Measurements from ENCODE around the gene ARHGAP18. TPM values are rescaled to one million over a fixed set of nuclear protein-coding genes. Genes with fewer than 3 reads are reported as not detected.

Gene ARHGAP18
- total RNA-seq, 4 donors from 2014 or later: 5.2 to 15.9 (median 7.4) TPM

DNA sequence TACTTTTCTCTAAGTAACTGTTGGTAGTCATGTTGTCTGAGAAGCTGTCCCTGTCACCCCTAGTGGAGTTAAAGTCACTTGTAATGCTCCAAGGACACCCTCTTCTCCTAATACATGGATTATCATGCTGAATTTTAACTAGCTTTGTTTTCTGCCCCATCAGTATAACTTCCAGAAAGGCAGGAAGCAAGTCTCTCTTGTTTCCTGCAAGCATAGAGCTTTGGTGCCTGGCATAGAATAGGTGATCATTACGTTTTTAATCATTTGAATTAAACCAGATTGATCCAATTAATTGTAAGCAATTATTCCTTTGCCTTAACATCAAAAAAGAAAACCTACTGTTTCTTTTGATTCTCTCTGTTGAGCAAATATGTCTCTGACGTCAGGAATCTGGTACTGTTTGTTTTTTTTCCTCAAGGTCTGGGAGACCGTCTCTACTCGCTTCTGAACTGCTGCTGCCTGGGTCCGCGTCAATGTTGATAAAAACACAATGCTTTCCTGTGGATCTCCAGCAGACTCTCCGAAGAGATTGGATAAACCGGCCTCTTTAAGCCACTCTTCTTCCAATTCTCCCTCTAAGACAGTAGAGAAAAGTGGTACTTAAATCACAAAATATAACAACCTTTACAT is 71.8 kb downstream of the ARHGAP18 start:
- Histone ChIP-seq H3K27ac (replicated peaks in 1 of 4) (peak overlapping the region in 1 of 4 donors; percentile 10), H3K4me1 (no peaks in the 10 kb centered on the region), H3K9me3 (no peaks in the 10 kb centered on the region), H3K36me3 (no peaks in the 10 kb centered on the region), H3K27me3 (no peaks in the 10 kb centered on the region), H3K4me3 (no peak overlapping the region)
- intact Hi-C loops (cut with DNase I): no loop called here
- DNase-seq (ENCODE audit: extremely low spot score): no peak
- WGBS: 41% methylated on average over 8 of the region's 8 CpGs
- no peak for TF ChIP-seq POLR2AphosphoS5 (IDR thresholded peaks at IDR 0.05)
- TF ChIP-seq, protein P1, sequence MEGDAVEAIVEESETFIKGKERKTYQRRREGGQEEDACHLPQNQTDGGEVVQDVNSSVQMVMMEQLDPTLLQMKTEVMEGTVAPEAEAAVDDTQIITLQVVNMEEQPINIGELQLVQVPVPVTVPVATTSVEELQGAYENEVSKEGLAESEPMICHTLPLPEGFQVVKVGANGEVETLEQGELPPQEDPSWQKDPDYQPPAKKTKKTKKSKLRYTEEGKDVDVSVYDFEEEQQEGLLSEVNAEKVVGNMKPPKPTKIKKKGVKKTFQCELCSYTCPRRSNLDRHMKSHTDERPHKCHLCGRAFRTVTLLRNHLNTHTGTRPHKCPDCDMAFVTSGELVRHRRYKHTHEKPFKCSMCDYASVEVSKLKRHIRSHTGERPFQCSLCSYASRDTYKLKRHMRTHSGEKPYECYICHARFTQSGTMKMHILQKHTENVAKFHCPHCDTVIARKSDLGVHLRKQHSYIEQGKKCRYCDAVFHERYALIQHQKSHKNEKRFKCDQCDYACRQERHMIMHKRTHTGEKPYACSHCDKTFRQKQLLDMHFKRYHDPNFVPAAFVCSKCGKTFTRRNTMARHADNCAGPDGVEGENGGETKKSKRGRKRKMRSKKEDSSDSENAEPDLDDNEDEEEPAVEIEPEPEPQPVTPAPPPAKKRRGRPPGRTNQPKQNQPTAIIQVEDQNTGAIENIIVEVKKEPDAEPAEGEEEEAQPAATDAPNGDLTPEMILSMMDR (IDR thresholded peaks at IDR 0.05): no peak
- no peak for TF ChIP-seq POLR2A (IDR thresholded peaks at IDR 0.05; ENCODE audit: low read depth)
- no peak for TF ChIP-seq EP300 (IDR thresholded peaks at IDR 0.05)

GRCh38 chr6:129637340-129638054 is 72.5 kb downstream of the ARHGAP18 start:
- TF ChIP-seq POLR2A (IDR thresholded peaks at IDR 0.05; ENCODE audit: low read depth) (no peak), EP300 (IDR thresholded peaks at IDR 0.05) (no peak), POLR2AphosphoS5 (IDR thresholded peaks at IDR 0.05) (no peak)
- TF ChIP-seq, protein P1 (IDR thresholded peaks at IDR 0.05): no peak
- no peak overlapping the region for H3K27ac ChIP-seq (replicated peaks in 1 of 4)
- H3K4me3 ChIP-seq: no peak overlapping the region
- WGBS: 90% methylated on average over 3 of the region's 3 CpGs
- H3K9me3 ChIP-seq: no peaks in the 10 kb centered on the region
- intact Hi-C loops (cut with DNase I): no loop called here
- no peaks in the 10 kb centered on the region for H3K27me3 ChIP-seq
- no peaks in the 10 kb centered on the region for H3K36me3 ChIP-seq
- no peak for DNase-seq (ENCODE audit: extremely low spot score)
- no peaks in the 10 kb centered on the region for H3K4me1 ChIP-seq

DNA sequence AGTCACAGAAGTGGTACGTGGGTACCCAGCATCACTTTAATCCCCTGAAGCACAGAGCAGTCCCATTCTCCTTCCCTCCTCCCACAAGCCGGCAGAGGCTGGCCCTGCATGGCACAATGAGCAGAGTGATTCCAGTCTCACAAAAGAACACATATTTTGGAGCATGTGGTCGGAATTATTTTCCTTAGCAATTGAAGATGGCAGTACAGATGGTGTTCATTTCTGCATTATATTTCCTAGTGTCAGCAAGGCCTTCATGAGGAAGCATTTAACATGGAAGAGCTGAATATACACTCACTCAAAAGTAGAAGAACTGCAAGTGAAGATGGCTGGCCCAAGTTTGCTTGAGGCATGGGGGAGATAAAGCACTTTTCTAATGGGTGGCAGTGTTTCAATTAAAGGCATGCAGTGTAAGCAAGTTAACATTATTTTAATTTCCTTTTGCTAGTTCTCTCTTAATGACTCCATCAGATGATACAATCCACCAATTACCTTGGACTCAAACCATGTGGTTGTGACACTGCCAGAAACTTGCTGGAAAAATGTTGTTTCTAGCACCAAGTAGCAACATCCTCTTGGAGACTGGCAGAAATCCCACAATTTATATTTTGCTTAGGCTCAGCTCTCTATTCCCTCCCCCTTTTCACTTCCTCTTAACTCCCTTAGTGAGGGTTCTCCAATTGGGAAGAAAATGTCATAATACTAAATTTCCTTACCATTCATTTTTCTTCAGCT is 74.4 kb downstream of the ARHGAP18 start:
- no peaks in the 10 kb centered on the region for H3K9me3 ChIP-seq
- DNase-seq (ENCODE audit: extremely low spot score): no peak
- H3K36me3 ChIP-seq: no peaks in the 10 kb centered on the region
- no peak overlapping the region for H3K4me3 ChIP-seq
- H3K27ac ChIP-seq (replicated peaks in 1 of 4): no peak overlapping the region
- H3K27me3 ChIP-seq: no peaks in the 10 kb centered on the region
- no peak for TF ChIP-seq POLR2A (IDR thresholded peaks at IDR 0.05; ENCODE audit: low read depth)
- no peak for TF ChIP-seq EP300 (IDR thresholded peaks at IDR 0.05)
- TF ChIP-seq, protein P1 (IDR thresholded peaks at IDR 0.05): no peak
- TF ChIP-seq POLR2AphosphoS5 (IDR thresholded peaks at IDR 0.05): no peak
- intact Hi-C loops (cut with DNase I): no loop called here
- H3K4me1 ChIP-seq: no peaks in the 10 kb centered on the region
- WGBS: 87% methylated on average over 3 of the region's 3 CpGs

GRCh38 chr6:129634411-129635230 is 75.4 kb downstream of the ARHGAP18 start:
- intact Hi-C loops (cut with DNase I): no loop called here
- 96% methylated on average over 4 of the region's 4 CpGs for WGBS

More at GRCh38 chr6:129634411-129635230, 75.4 kb downstream of the ARHGAP18 start:
- H3K4me1 ChIP-seq: no peaks in the 10 kb centered on the region
- TF ChIP-seq POLR2A (IDR thresholded peaks at IDR 0.05; ENCODE audit: low read depth) (no peak), EP300 (IDR thresholded peaks at IDR 0.05) (no peak)
- no peaks in the 10 kb centered on the region for H3K27me3 ChIP-seq
- no peak overlapping the region for H3K27ac ChIP-seq (replicated peaks in 1 of 4)
- no peaks in the 10 kb centered on the region for H3K9me3 ChIP-seq
- H3K4me3 ChIP-seq: no peak overlapping the region
- no peak for DNase-seq (ENCODE audit: extremely low spot score)
- H3K36me3 ChIP-seq: no peaks in the 10 kb centered on the region

Measured in esophagus muscularis mucosa (tissue), 4 donors.